GM18499 (cell line): ENCODE results near the gene HIC1.

Experiments used
- ATAC-seq: cut with Tn5 transposase; IDR thresholded peaks from one replicate; pipeline ENCODE4 v1.9.1; 2021; ENCODE audit warnings: moderate number of reproducible peaks; ENCODE audit not compliant: insufficient read depth, unreplicated experiment

Gene HIC1

DNA sequence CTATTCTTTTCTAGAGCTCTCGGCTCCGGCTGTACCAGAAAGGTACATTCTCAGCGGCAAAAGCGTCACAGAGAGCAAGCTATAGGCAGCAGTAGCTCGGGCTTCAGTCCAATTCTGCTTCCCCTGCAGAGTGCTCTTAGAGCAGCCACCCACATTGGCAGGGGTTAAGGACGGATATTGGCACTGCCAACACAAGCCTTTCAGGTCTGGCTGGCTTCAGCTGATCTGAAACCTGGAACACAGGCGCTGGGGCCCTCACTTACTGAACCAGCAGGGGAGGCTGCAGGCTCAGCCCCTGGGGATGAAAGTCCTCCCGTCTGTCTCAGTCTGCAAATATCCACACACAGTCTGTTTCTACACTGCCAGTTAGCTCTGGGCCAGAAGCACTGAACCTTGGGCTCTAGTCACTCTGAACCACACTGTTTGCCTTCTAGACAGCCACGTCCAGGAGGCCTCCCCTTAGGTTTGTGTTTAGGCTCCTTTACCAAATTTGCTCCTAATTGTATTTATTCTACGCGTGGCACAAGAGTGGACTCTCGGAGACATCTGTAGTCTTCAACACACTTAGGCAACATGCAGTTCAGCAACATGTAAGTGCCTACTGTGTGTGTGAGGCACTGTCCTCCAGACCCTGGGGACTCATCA lies 40.1 kb downstream of the HIC1 start:
- no peak for ATAC-seq

DNA sequence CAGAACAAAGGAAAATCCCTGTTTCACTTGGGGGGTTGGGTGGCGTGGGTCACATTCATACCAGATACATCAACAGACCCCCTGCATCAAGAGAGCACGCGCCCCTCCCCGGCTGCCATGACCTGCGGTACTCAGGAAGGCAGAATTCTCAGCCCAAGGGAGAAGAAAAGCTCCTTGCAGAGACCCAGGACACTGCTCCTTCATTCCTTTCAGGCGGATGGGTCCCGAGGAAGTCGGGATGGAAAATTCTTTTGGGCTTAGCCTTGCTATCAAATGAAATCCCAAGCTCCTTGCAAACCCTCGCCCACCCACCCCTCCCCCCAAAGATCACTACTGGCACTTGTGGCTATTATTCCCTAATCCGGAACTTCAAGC lies 40.6 kb downstream of the HIC1 start:
- ATAC-seq, result no peak

DNA sequence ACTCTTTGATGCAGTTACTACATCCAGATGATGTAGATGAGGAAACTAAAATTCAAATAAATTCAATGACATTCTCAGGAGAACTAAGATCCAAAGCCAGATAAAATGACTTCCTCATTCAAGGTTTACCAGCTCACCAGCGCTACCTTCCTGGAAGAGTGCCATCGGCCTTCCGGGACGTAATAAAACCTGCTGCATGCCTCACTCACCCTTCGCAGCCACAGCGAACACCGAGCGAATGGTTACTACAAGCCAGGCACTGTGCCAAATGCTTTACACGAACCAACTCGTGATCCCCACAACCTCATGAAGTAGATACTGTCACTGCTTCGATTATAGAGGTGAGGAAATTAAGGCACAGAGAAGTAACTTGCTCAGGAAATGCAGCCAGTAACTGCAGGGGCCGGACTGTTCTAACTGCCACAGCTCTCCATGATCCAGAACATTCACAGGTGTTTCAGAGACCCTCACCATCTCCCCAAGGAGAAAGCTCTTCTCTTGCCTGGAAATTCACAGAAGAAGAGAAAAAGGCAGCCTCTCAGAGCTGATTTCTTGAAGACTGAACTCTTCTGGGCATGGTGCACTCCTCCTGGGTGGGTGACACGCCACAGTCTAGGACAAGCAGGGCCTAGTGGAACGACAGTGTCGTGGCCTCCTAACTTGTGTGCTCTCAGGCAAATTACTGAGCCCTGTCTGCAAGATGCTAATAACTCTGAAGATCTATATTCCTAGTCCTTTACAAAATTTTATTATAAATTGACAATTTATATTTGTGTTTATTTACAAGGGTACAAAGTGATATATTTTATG lies 46.8 kb downstream of the HIC1 start:
- ATAC-seq, result no peak

DNA sequence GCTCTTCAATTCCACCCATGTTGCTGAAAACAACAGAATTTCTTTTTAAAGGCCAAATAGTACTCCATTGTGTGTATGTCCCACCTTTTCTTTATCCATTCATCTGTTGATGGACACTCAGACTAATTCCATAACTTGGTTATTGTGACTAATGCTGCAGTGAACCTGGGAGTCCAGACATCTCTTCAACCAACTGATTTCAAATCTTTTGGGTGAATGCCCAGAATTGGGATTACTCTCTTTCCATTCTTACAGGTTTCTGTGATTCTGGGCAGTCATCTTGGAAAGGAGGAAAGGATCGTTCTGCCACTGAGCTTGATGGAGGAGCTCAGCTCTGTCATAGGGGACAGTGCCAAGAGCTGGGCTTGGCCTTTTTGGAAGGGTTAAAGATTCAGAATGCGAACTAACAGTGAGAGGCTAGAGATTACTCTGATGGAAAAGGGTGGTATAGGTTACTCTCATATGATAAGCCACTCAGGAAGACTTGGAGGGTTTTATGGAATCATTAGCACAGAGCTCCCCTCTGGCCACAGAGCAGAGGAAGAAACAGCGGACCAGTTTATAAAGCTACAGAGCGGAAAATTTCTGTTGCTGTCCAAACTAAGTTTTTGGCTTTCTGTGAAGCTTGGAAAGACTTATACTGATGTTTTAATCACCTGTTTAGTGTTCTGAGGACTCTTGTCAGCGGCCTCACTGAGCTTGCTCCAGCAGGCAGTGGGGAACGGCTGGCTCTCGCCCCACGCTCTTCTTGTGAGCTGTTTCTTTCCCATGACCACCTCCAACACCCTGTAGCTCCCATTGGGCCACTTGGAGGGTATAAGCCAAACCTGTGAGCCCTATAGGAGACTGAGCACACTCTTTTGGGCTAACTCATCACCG lies 48.3 kb downstream of the HIC1 start:
- no peak for ATAC-seq

DNA sequence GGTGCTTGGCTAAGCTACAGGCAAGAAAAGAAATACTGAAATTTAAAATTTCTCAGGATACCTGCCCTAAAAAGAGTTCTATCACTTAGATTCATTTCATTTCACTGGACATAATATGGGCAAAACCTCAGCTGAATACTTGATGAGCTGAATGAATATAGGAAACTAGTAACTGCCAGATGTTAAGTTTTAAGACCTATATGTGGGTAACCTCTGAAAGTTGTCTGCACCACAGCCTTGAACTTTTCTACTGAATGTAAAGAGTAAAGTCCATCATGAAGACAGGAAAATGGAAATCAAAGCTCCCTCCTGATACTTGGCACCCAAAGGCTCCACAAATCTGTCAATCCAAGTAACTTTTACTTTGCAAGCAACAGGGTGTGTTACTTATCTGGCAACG lies 50.8 kb downstream of the HIC1 start:
- no peak for ATAC-seq

DNA sequence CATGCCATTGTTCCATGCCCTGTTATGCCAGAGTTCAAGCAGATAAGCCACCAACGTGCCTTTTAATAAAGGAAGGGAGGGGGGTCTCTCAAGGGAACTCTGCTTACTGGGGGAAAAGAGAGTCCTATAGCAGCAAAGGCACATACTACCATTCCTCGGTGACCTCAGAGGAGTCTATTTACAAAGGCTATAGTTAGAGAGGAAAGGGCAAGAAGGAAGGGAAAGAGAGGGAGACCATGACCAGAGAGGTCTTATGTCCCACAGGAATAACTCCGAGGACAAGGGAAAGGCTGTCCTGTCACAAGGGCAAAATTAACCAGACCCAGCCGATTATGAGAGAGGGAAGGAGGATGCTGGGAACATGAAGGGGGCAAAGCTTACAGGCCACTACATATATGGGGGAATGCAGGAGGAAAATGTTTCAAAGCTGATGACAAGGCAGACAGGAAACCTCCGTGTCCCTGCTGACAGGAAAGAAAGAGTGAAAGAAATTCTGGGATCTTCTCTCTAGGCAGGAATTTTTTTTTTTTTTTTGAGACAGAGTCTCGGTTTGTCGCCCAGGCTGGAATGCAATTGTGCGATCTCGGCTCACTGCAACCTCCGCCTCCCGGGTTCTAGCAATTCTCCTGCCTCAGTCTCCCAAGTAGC lies 51.5 kb downstream of the HIC1 start:
- no peak for ATAC-seq

DNA sequence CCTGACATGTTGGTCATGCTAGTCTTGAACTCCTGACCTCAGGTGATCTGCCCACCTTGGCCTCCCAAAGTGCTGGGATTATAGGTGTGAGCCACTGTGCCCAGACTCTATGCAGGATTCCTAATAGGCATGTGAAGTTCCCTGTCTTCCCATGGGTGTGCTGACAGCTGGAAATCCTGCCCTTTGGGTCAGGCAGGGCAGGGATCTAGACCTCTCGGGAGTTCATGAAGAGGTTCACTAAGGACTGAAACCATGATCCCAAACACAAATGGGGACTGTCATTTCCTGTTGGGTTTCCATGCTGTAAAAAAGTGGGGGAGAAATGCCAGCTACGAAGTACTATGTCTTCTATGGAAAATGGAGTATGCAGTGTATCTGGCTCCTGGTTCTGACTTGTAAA lies 52.1 kb downstream of the HIC1 start:
- no peak for ATAC-seq

DNA sequence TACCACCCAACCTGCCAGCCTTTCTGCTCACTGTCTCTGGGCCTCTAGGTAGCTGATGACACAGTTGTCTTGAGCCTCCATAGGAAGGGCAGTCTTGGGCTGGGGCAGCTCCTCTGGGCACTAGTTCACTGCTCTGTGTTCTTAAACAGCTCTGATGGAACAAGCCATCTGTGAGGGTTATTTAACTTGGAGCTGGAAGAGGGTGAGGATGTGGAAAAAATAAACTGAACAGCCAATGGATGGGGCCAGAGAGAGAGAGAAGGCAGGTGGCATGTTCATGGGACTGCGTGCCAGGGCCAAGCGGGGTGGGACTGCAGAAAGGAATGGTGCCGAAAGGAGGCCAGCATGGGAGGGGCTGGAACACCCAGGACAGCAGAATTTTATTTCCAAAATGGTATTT lies 52.6 kb downstream of the HIC1 start:
- ATAC-seq, result no peak

DNA sequence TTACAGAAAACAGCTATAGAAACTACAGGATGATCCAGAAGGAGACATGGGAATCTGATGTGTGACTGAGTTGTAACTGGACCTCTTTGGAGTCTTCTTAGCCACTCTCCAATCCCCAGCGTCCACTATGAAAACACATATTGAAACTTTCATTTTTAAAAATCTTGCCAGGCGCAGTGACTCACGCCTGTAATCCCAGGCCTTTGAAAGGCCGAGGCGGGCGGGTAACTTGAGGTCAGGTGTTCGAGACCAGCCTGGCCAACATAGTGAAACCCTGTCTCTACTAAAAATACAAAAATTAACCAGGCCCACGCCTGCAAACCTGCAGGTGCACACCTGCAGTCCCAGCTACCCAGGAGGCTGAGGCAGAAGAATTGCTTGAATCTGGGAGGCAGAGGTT lies 53.3 kb downstream of the HIC1 start:
- ATAC-seq, result no peak

DNA sequence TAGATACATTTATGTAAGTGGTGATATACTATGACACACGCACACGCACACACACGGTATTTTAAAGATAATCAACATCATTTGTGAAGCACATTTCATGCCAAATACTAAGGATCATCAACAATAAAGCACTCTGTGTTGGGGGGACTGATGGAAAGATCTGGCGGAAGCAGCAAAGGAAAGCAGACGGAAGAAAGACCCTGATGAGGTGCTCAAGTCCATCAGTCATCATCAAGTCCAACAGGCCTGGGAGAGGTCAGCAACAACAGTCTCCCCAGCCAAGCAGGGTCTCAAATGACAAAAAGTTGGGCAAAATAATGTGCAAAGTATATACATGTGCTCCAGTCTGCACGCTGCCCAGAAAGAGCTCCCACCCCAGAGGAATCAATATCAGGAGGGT lies 55.5 kb downstream of the HIC1 start:
- no peak for ATAC-seq

DNA sequence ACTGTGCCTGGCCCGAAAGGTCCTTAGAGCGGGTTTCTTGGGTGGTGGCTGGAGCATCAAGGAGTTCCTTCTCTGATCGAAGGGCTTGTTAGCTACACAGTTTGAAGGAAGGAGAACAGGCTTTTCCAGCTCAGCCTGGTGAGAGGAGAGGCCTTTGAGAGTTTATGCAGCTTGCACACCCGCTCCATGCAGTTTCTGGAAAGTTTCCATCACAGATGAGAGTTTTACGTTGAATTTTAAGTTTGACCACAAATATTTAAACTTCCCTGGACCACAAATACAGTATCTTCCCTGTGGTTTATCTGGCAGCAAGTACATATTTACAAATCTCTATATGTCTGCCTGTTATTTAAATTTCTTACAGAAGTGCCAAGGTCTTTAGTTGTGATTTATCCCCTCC lies 56.8 kb downstream of the HIC1 start:
- no peak for ATAC-seq
